ENCODE measurements around the gene OR8D1.
"Not testable (repeated sequence)": the region's sequence is repeated elsewhere in the genome, so short reads cannot be mapped to it uniquely, and the experiment has no call there.

The OR8D1 gene

GRCh38 chr11:124277804-124278203 is 35.9 kb downstream of the OR8D1 start:
- in situ Hi-C loops (cut with MboI; ENCODE audit: low sequenced_read_pairs, unreplicated experiment): no loop called here
- no peak for DNase-seq (ENCODE audit: low spot score)
- no peak for TF ChIP-seq CTCF (IDR thresholded peaks at IDR 0.05; ENCODE audit: borderline replicate concordance, control extremely low read depth, extremely low read depth, insufficient read depth, missing control alignments)

GRCh38 chr11:124277207-124277606 is 36.5 kb downstream of the OR8D1 start:
- no peak for TF ChIP-seq CTCF (IDR thresholded peaks at IDR 0.05; ENCODE audit: borderline replicate concordance, control extremely low read depth, extremely low read depth, insufficient read depth, missing control alignments)
- in situ Hi-C loops (cut with MboI; ENCODE audit: low sequenced_read_pairs, unreplicated experiment): no loop called here
- DNase-seq (ENCODE audit: low spot score): no peak

GRCh38 chr11:124276081-124276480 is 37.7 kb downstream of the OR8D1 start:
- no peak for DNase-seq (ENCODE audit: low spot score)
- no peak for TF ChIP-seq CTCF (IDR thresholded peaks at IDR 0.05; ENCODE audit: borderline replicate concordance, control extremely low read depth, extremely low read depth, insufficient read depth, missing control alignments)
- in situ Hi-C loops (cut with MboI; ENCODE audit: low sequenced_read_pairs, unreplicated experiment): no loop called here

- in situ Hi-C loops (cut with MboI; ENCODE audit: low sequenced_read_pairs, unreplicated experiment): no loop called here
Measured at GRCh38 chr11:124274000-124274399, 39.7 kb downstream of the OR8D1 start.

GRCh38 chr11:124270886-124271285 is 42.9 kb downstream of the OR8D1 start:
- DNase-seq (ENCODE audit: low spot score); in situ Hi-C loops (cut with MboI; ENCODE audit: low sequenced_read_pairs, unreplicated experiment): not testable (repeated sequence)

More at GRCh38 chr11:124274000-124274399, 39.7 kb downstream of the OR8D1 start:
- TF ChIP-seq CTCF (IDR thresholded peaks at IDR 0.05; ENCODE audit: borderline replicate concordance, control extremely low read depth, extremely low read depth, insufficient read depth, missing control alignments): no peak
- DNase-seq (ENCODE audit: low spot score): no peak

GRCh38 chr11:124265041-124265440 is 48.7 kb downstream of the OR8D1 start:
- in situ Hi-C loops (cut with MboI; ENCODE audit: low sequenced_read_pairs, unreplicated experiment): not testable (repeated sequence)

GRCh38 chr11:124256076-124256475 is 57.7 kb downstream of the OR8D1 start, which contains the start of gene OR8G5:
OR8G5 (plus strand) TSS chr11:124256376; CDS start chr11:124264932, 8,556 bp downstream.
- in situ Hi-C loops (cut with MboI; ENCODE audit: low sequenced_read_pairs, unreplicated experiment): no loop called here
- no peak for DNase-seq (ENCODE audit: low spot score)
- TF ChIP-seq CTCF (IDR thresholded peaks at IDR 0.05; ENCODE audit: borderline replicate concordance, control extremely low read depth, extremely low read depth, insufficient read depth, missing control alignments): no peak

More at GRCh38 chr11:124265041-124265440, 48.7 kb downstream of the OR8D1 start:
- not testable (repeated sequence) for DNase-seq (ENCODE audit: low spot score)

All from GM13976 (cell line).